CD4-positive, CD25-positive, alpha-beta regulatory T cell (primary cell): Measurements from ENCODE around the gene CYP17A1. TPM values are rescaled to one million over a fixed set of nuclear protein-coding genes. Genes with fewer than 3 reads are reported as not detected.
"Not testable (repeated sequence)": the region's sequence is repeated elsewhere in the genome, so short reads cannot be mapped to it uniquely, and the experiment has no call there.

Experiments used
- ATAC-seq, 2 donors: fragments of 150-1000 bp; cut with Tn5 transposase; one replicate each; pipeline ENCODE4 v1.10.0; 2021; ENCODE audit warnings: low read depth in 2 of 2, moderate number of reproducible peaks in 2 of 2, moderate library complexity in 1 of 2
- DNase-seq, 3 donors: peaks; one replicate each; pipeline versions ENCODE4 v3.0.0 to v3.0.0-alpha.2; 2012 to 2022; ENCODE audit warnings: mixed read lengths in 1 of 3
- H3K27ac ChIP-seq: one replicate; pipeline ENCODE4 v1.7.0; 2013; ENCODE audit warnings: mild to moderate bottlenecking, low read length; ENCODE audit not compliant: insufficient read depth, poor library complexity, severe bottlenecking
- H3K27me3 ChIP-seq: one replicate; pipeline ENCODE4 v1.7.0; 2013; ENCODE audit warnings: low read length; ENCODE audit not compliant: control insufficient read depth, insufficient read depth
- H3K36me3 ChIP-seq: one replicate; pipeline ENCODE4 v1.7.0; 2013; ENCODE audit warnings: mild to moderate bottlenecking, low read length, moderate library complexity; ENCODE audit not compliant: control insufficient read depth, insufficient read depth
- H3K4me1 ChIP-seq: 2 replicates; pipeline ENCODE4 v1.7.0; 2013; ENCODE audit warnings: mild to moderate bottlenecking, low read length; ENCODE audit not compliant: insufficient read depth, control insufficient read depth, poor library complexity, severe bottlenecking
- H3K4me3 ChIP-seq: one replicate; pipeline ENCODE4 v1.7.0; 2013; ENCODE audit warnings: low read depth, mild to moderate bottlenecking, low read length, moderate library complexity
- H3K9me3 ChIP-seq, 2 experiments: 1 replicate in 1 of 2; 2 replicates in 1 of 2; pipeline ENCODE4 v1.7.0; 2013; ENCODE audit warnings: low read length in 2 of 2, mild to moderate bottlenecking in 1 of 2, moderate library complexity in 1 of 2; ENCODE audit not compliant: control insufficient read depth in 2 of 2
- H3K27ac Mint-ChIP-seq, 3 donors: one replicate each; pipeline ENCODE4 v1.8.0; 2020 to 2022; ENCODE audit warnings: mild to moderate bottlenecking in 3 of 3, mixed read lengths in 3 of 3, moderate library complexity in 2 of 3
- H3K27me3 Mint-ChIP-seq: one replicate; pipeline ENCODE4 v1.8.0; 2022; ENCODE audit warnings: mild to moderate bottlenecking, mixed read lengths
- H3K36me3 Mint-ChIP-seq: one replicate; pipeline ENCODE4 v1.8.0; 2020; ENCODE audit warnings: mixed read lengths
- H3K4me1 Mint-ChIP-seq, 4 donors: one replicate each; pipeline ENCODE4 v1.8.0; 2020 to 2022; ENCODE audit warnings: mixed read lengths in 4 of 4, mild to moderate bottlenecking in 1 of 4
- H3K4me3 Mint-ChIP-seq, 4 donors: one replicate each; pipeline ENCODE4 v1.8.0; 2020 to 2022; ENCODE audit warnings: mild to moderate bottlenecking in 4 of 4, mixed read lengths in 4 of 4, moderate library complexity in 3 of 4
- H3K9me3 Mint-ChIP-seq, 7 donors: one replicate each; pipeline ENCODE4 v1.8.0; 2020 to 2022; ENCODE audit warnings: mixed read lengths in 7 of 7, mild to moderate bottlenecking in 3 of 7, moderate library complexity in 2 of 7
- polyA plus RNA-seq, 4 donors: library from polyadenylated mRNA; unstranded; fragments of 300-500 nt; fragmentation: Illumina TruSeq; gene quantifications; one replicate each; pipeline ENCODE4 v1.2.3, GENCODE V29; 2021
- total RNA-seq: library from RNA; stranded (reverse); gene quantifications from one replicate; pipeline ENCODE4 v1.2.3, GENCODE V29; 2022

Gene CYP17A1
- total and polyA plus RNA-seq, 5 donors from 2014 or later, result not detected

DNA sequence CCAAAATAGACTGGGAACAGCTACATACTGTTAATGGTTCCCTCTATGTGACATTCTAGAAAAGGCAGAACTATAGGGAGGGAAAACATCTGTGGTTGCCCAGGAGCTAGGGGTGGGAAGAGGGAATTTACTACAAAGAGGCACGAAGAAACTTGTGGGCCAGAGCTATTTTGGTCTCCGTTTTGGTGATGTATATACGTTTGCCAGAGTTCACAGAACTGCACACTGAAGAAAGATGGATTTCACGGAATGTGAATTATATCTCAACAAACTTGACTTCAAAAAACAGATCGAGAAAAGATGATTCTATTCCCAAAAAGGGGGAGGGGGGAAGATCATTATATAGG, 31.7 kb upstream of the CYP17A1 start:
- H3K27me3 ChIP-seq, result peaks cover 10% of the 10 kb centered on the region
- DNase-seq, result no peak
- H3K4me1 Mint-ChIP-seq, result peaks cover 3 to 8% (median 5%) of the 10 kb centered on the region in 4 donors
- no peak overlapping the region for H3K4me3 ChIP-seq
- peak overlapping the region in 2 of 4 donors; percentile 5 to 45 for H3K4me3 Mint-ChIP-seq
- H3K36me3 Mint-ChIP-seq, result peaks cover 6% of the 10 kb centered on the region
- peaks cover 6% of the 10 kb centered on the region for H3K4me1 ChIP-seq
- ATAC-seq, result no peak
- H3K27ac Mint-ChIP-seq, result no peak overlapping the region
- H3K9me3 ChIP-seq, result no peaks in the 10 kb centered on the region
- H3K36me3 ChIP-seq, result peaks cover 3% of the 10 kb centered on the region
- peaks cover 18% of the 10 kb centered on the region for H3K27me3 Mint-ChIP-seq
- no peaks in the 10 kb centered on the region for H3K9me3 Mint-ChIP-seq
- no peak overlapping the region for H3K27ac ChIP-seq

DNA sequence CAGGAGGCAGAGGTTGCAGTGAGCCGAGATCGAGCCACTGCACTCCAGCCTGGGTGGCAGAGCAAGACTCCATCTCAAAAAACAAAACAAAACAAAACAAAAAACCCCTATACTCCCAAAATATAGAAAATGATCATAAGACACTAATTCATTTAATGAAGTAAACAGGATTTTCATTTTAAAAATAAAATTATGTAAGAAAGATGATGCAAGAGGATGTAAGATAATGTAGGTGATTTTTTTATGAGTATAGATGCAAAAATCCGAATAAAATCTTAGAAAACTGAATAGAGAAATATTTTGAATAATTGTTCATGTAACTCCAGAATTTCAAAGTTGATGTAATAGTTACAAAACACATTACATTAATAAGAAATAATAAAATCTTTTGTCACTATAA, 28.4 kb upstream of the CYP17A1 start:
- Mint-ChIP-seq H3K4me1 (peaks cover 3 to 8% (median 5%) of the 10 kb centered on the region in 4 donors), H3K4me3 (no peak overlapping the region), H3K9me3 (no peaks in the 10 kb centered on the region), H3K27ac (no peak overlapping the region), H3K36me3 (peaks cover 22% of the 10 kb centered on the region), H3K27me3 (peaks cover 16% of the 10 kb centered on the region)
- peaks cover 6% of the 10 kb centered on the region for H3K4me1 ChIP-seq
- ATAC-seq, result no peak
- no peak overlapping the region for H3K27ac ChIP-seq
- peaks cover 21% of the 10 kb centered on the region for H3K36me3 ChIP-seq
- H3K9me3 ChIP-seq, result no peaks in the 10 kb centered on the region
- H3K4me3 ChIP-seq, result no peak overlapping the region
- H3K27me3 ChIP-seq, result peaks cover 10% of the 10 kb centered on the region
- no peak for DNase-seq

DNA sequence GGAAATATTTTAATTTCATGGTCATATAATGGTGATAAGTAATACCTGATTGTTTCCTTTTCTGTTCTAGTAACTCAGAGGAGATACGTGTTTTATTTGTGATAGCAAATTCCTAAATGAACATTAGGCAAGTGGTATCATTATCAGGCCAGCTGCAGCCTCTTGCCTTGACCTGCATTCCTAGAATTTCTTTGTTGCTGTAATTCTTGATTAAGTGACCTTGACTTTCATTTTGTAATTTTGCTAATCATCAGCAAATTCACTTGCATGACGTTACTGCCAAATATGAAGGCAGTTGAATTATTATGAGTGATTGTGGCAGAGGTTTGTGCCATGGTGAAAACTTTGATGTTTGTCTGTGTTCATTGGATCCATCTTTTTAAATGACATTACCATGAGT, 26.4 kb upstream of the CYP17A1 start:
- DNase-seq (no peak), ATAC-seq (no peak)
- Histone ChIP-seq H3K4me3 (no peak overlapping the region), H3K9me3 (no peaks in the 10 kb centered on the region), H3K27me3 (peaks cover under 1% of the 10 kb centered on the region), H3K36me3 (peaks cover 23% of the 10 kb centered on the region), H3K4me1 (no peaks in the 10 kb centered on the region), H3K27ac (no peak overlapping the region)
- Mint-ChIP-seq H3K36me3 (peaks cover 32% of the 10 kb centered on the region), H3K4me3 (no peak overlapping the region), H3K27ac (no peak overlapping the region), H3K27me3 (peaks cover 1% of the 10 kb centered on the region), H3K4me1 (peaks cover 0 to 6% (median 4%) of the 10 kb centered on the region in 4 donors), H3K9me3 (no peaks in the 10 kb centered on the region)

DNA sequence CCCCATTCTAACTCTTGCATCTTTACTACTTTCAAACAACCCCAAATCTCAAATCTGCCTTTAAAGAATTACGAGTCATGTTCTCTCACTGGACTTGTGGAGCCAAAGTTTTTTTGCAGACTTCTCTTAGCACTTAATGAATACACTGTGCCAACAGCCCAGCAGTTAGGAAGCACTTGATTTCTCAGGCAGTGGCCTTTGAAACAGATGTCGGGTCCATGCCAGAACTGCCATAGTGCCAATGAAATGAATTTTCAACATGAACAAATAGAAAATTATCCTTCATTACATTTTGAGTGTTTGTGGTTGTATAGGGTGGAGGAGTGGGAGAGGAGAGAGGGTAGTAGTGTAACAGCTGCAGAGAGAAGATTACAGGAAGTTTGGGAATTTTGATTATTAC, 22.7 kb upstream of the CYP17A1 start:
- DNase-seq, result no peak
- Mint-ChIP-seq H3K4me3 (no peak overlapping the region), H3K36me3 (peaks cover 36% of the 10 kb centered on the region), H3K27me3 (no peaks in the 10 kb centered on the region), H3K4me1 (peaks cover 0 to 25% (median 10%) of the 10 kb centered on the region in 4 donors), H3K27ac (no peak overlapping the region), H3K9me3 (no peaks in the 10 kb centered on the region)
- Histone ChIP-seq H3K9me3 (no peaks in the 10 kb centered on the region), H3K4me3 (no peak overlapping the region), H3K4me1 (no peaks in the 10 kb centered on the region), H3K27ac (no peak overlapping the region), H3K27me3 (no peaks in the 10 kb centered on the region), H3K36me3 (peaks cover 20% of the 10 kb centered on the region)
- ATAC-seq, result no peak

DNA sequence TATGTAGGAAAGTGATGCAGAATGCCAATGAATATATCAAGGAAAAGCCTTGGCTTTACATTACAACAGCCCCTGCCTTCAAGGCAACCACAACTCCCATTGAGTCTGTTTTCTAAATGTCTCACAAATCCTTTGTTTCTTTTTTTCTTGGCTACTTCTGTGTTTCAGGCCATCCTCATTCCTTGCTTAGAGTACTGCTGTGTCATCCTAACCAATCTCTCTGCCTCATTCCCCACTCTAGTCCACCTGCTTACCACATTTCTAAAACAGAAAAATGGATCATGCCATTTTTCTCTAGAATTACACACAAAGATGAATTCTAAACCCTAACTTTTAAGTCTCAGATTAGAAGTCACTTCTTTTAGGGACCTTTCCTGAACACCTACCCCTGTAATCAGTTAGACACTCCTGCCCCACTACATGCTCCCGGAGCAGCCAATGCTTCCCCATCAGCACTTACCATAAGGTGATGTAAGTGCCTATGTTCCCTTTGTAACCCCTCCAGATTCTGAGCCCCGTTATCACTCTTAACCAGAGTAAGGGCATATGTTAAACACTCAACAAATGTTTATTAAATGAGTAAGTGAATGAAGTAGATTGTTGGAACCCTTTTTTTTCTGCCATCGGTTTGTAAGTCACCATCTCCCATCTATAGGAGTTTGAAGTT, 19.7 kb upstream of the CYP17A1 start:
- no peak overlapping the region for H3K27ac ChIP-seq
- H3K27ac Mint-ChIP-seq, result peak overlapping the region in 2 of 3 donors; percentile 7 to 82
- DNase-seq (no peak), ATAC-seq (no peak)
- H3K27me3 ChIP-seq, result no peaks in the 10 kb centered on the region
- H3K27me3 Mint-ChIP-seq, result no peaks in the 10 kb centered on the region
- H3K4me1 ChIP-seq, result peaks cover 7% of the 10 kb centered on the region
- H3K9me3 ChIP-seq, result no peaks in the 10 kb centered on the region
- H3K9me3 Mint-ChIP-seq, result no peaks in the 10 kb centered on the region
- peaks cover 10% of the 10 kb centered on the region for H3K36me3 ChIP-seq
- H3K4me1 Mint-ChIP-seq, result peaks cover 4 to 30% (median 16%) of the 10 kb centered on the region in 4 donors
- no peak overlapping the region for H3K4me3 ChIP-seq
- H3K4me3 Mint-ChIP-seq, result peak overlapping the region in 3 of 4 donors; percentile 8 to 76 (median 39)
- H3K36me3 Mint-ChIP-seq, result peaks cover 21% of the 10 kb centered on the region

DNA sequence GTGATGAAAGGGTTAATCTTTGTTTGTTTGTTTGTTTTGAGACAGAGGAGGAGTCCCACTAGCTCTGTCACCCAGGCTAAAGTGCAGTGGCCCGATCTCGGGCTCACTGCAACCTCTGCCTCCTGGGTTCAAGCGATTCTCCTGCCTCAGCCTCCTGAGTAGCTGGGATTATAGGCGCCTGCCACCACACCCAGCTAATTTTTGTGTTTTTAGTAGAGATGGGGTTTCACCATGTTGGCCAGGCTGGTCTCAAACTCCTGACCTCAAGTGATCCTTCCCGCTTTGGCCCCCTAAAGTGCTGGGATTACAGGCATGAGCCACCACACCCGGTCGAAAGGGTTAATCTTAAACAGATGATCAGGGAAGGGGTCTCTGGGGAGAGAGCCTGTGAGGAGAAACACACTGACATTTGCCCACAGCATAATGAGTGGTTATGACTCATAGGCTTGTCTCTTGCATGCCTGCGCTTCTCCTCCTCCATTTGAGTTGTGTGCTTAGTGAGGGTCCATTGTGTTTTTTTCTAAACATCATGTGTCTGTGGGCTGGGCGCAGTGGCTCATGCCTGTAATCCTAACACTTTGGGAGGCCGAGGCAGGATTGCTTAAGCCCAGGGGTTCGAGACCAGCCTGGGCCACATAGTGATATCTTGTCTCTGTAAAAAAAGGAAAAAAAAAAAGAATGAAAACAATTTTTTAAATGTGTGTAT, 18.7 kb upstream of the CYP17A1 start:
- not testable (repeated sequence) for H3K9me3 Mint-ChIP-seq, H3K27ac ChIP-seq, H3K27ac Mint-ChIP-seq, ATAC-seq, H3K27me3 Mint-ChIP-seq, H3K4me3 ChIP-seq, H3K36me3 ChIP-seq, H3K4me1 ChIP-seq, H3K27me3 ChIP-seq, H3K9me3 ChIP-seq, DNase-seq
- H3K4me3 Mint-ChIP-seq, result peak overlapping the region in 2 of 4 donors; percentile 43 to 76
- peaks cover 18% of the 10 kb centered on the region for H3K36me3 Mint-ChIP-seq
- peaks cover 4 to 30% (median 16%) of the 10 kb centered on the region in 4 donors for H3K4me1 Mint-ChIP-seq

DNA sequence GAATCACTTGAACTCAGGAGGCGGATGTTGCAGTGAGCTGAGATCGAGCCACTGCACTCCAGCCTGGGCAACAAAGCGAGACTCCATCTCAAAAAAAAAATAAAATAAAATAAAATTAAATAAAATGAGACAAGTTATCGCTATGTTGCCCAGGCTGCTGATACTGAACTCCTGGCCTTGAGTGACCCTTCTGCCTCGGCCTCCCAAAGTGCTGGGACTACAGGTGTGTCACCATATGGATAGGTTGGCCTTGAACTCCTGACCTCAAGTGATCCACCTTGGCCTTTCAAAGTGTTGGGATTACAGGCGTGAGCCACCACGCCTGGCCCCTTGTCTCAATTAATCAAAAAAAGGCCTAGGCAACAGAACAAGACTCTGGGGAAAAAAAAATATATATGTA, 16.0 kb upstream of the CYP17A1 start:
- H3K9me3 ChIP-seq, DNase-seq, H3K36me3 ChIP-seq, ATAC-seq, H3K27ac ChIP-seq, H3K9me3 Mint-ChIP-seq, H3K27me3 Mint-ChIP-seq, H3K27ac Mint-ChIP-seq, H3K4me1 ChIP-seq, H3K27me3 ChIP-seq, H3K4me3 ChIP-seq: not testable (repeated sequence)
- Mint-ChIP-seq H3K36me3 (peaks cover 11% of the 10 kb centered on the region), H3K4me3 (peak overlapping the region in 1 of 4 donors; percentile 43), H3K4me1 (peaks cover 4 to 24% (median 15%) of the 10 kb centered on the region in 4 donors)
